Spleen (tissue), 7 donors: Measurements from ENCODE around the gene ARHGAP10.

ENCODE experiments used
- CTCF ChIP-seq, 11 experiments: fragments of 200-600 bp in 7 of 11; fragments of 450-650 bp in 4 of 11; sonication (generic) in 4 of 11; IDR thresholded peaks in 8 of 11; conservative IDR thresholded peaks in 3 of 11; 1 replicate in 7 of 11; 2 replicates in 4 of 11; pipeline versions ENCODE4 v1.4.0 to v1.8.0; 2016 to 2021; ENCODE audit warnings: antibody characterized with exemption in 11 of 11, inconsistent platforms in 4 of 11, mild to moderate bottlenecking in 1 of 11
- POLR2A ChIP-seq, 3 donors: fragments of 450-650 bp; IDR thresholded peaks; one replicate each; pipeline ENCODE4 v1.5.1; 2017; ENCODE audit warnings: antibody characterized with exemption in 3 of 3, mild to moderate bottlenecking in 1 of 3
- POLR2AphosphoS5 ChIP-seq, 3 donors: sonication (generic); formaldehyde crosslinking; IDR thresholded peaks; one replicate each; pipeline ENCODE4 v1.5.1; 2017; ENCODE audit warnings: antibody characterized with exemption in 3 of 3
- donor health status: DM: no; HTN: no; CAD: no; lungs with moderate emphysema.
- donor health status: DM: no; HTN: no; CAD: no.
- donor health status: DM: no; HTN: no; CAD: no.

GRCh38 chr4:147862043-147862692 lies 130.3 kb downstream of the ARHGAP10 start:
- TF ChIP-seq CTCF (IDR thresholded peaks at IDR 0.05 in 8 of 11, conservative IDR thresholded peaks at IDR 0.05 in 3 of 11) (no peak), POLR2AphosphoS5 (IDR thresholded peaks at IDR 0.05) (peak in 1 of 3 donors; percentile 20), POLR2A (IDR thresholded peaks at IDR 0.05) (no peak)
